ENCODE results near the gene PNPLA2. TPM values are rescaled to one million over a fixed set of nuclear protein-coding genes. Genes with fewer than 3 reads are reported as not detected.

The PNPLA2 gene
- total RNA-seq, 4 donors from 2014 or later: 256 to 543 (median 355) TPM

- no peak for DNase-seq (ENCODE audit: low spot score)
- no peak for ATAC-seq (ENCODE audit: low FRiP score)
Observed at GRCh38 chr11:827146-827896, 8.6 kb downstream of the PNPLA2 start.

GRCh38 chr11:827897-828192 lies 9.1 kb downstream of the PNPLA2 start, which contains the start of gene CRACR2B:
Gene CRACR2B (plus strand): TSS chr11:827919. CDS start chr11:828608, 689 bp downstream.
- DNase-seq (ENCODE audit: low spot score) (no peak), ATAC-seq (ENCODE audit: low FRiP score) (no peak)
- no peak for TF ChIP-seq CTCF (IDR thresholded peaks at IDR 0.05)

More at GRCh38 chr11:827146-827896, 8.6 kb downstream of the PNPLA2 start:
- TF ChIP-seq CTCF (IDR thresholded peaks at IDR 0.05): no peak

GRCh38 chr11:828506-829175 lies 9.9 kb downstream of the PNPLA2 start:
- no peak for TF ChIP-seq CTCF (IDR thresholded peaks at IDR 0.05)
- no peak for DNase-seq (ENCODE audit: low spot score)
- no peak for ATAC-seq (ENCODE audit: low FRiP score)

- ATAC-seq (ENCODE audit: low FRiP score) (peak; percentile 17), DNase-seq (ENCODE audit: low spot score) (no peak)
- no peak for TF ChIP-seq CTCF (IDR thresholded peaks at IDR 0.05)
Observed at GRCh38 chr11:829176-829846, 10.6 kb downstream of the PNPLA2 start.

GRCh38 chr11:829847-830294 lies 11.2 kb downstream of the PNPLA2 start:
- no peak for ATAC-seq (ENCODE audit: low FRiP score)
- DNase-seq (ENCODE audit: low spot score): no peak
- TF ChIP-seq CTCF (IDR thresholded peaks at IDR 0.05): no peak

GRCh38 chr11:830295-831117 lies 11.8 kb downstream of the PNPLA2 start:
- no peak for TF ChIP-seq CTCF (IDR thresholded peaks at IDR 0.05)
- ATAC-seq (ENCODE audit: low FRiP score) (peak; percentile 42), DNase-seq (ENCODE audit: low spot score) (no peak)
